HG02840 (cell line): ENCODE results near the gene LANCL2.
A peak's percentile ranks its signal among the peaks of the same experiment; 100 is the strongest.

Source experiments
- ATAC-seq: cut with Tn5 transposase; IDR thresholded peaks from one replicate; pipeline ENCODE4 v1.9.1; 2021; ENCODE audit warnings: mild to moderate bottlenecking, moderate library complexity, moderate number of reproducible peaks; ENCODE audit not compliant: unreplicated experiment, low FRiP score

Gene LANCL2

GRCh38 chr7:55360486-55360885, 4.7 kb upstream of the LANCL2 start:
- no peak for ATAC-seq

- ATAC-seq = no peak
Measured at GRCh38 chr7:55361560-55361959, 3.6 kb upstream of the LANCL2 start.

- no peak for ATAC-seq
Measured at GRCh38 chr7:55362927-55363326, 2.2 kb upstream of the LANCL2 start.

- ATAC-seq = no peak
Measured at GRCh38 chr7:55363386-55364170, 1.6 kb upstream of the LANCL2 start.

GRCh38 chr7:55365675-55366460, 731 bp downstream of the LANCL2 start:
- peak; percentile 81 for ATAC-seq

GRCh38 chr7:55366461-55367070, 1.4 kb downstream of the LANCL2 start:
- ATAC-seq = peak; percentile 23

GRCh38 chr7:55367283-55367840, 2.2 kb downstream of the LANCL2 start:
- no peak for ATAC-seq

GRCh38 chr7:55369427-55370400, 4.6 kb downstream of the LANCL2 start:
- no peak for ATAC-seq

GRCh38 chr7:55374213-55374612, 9.1 kb downstream of the LANCL2 start:
- no peak for ATAC-seq

GRCh38 chr7:55375237-55375636, 10.1 kb downstream of the LANCL2 start:
- no peak for ATAC-seq

GRCh38 chr7:55377162-55377817, 12.2 kb downstream of the LANCL2 start:
- ATAC-seq = no peak

- no peak for ATAC-seq
Measured at GRCh38 chr7:55379285-55379684, 14.1 kb downstream of the LANCL2 start.

GRCh38 chr7:55381189-55381588, 16.1 kb downstream of the LANCL2 start:
- ATAC-seq = no peak

GRCh38 chr7:55381696-55382095, 16.6 kb downstream of the LANCL2 start:
- ATAC-seq = no peak

GRCh38 chr7:55382251-55382650, 17.1 kb downstream of the LANCL2 start:
- ATAC-seq = no peak

- ATAC-seq = no peak
Measured at GRCh38 chr7:55386541-55386940, 21.4 kb downstream of the LANCL2 start.

GRCh38 chr7:55387062-55387965, 22.2 kb downstream of the LANCL2 start:
- no peak for ATAC-seq

GRCh38 chr7:55396233-55396785, 31.2 kb downstream of the LANCL2 start:
- no peak for ATAC-seq
